Calu3 (cell line): ENCODE measurements around the gene CAPN10. TPM values are rescaled to one million over a fixed set of nuclear protein-coding genes. Genes with fewer than 3 reads are reported as not detected.

Experiments
- BruUV-seq: library from RNA; stranded (reverse); fragments of 400-500 nt; replicated peaks from 2 replicates; lab custom pipeline; 2021; lab: Mats Ljungman, UMichigan
- CTCF ChIA-PET: fragments of 300-600 bp; sonication (Branson Sonifier 250); formaldehyde crosslinking; loops from one replicate; lab custom pipeline; 2022; ENCODE audit warnings: antibody characterized with exemption; lab: Charles Lee
- DNase-seq: peaks from one replicate; pipeline ENCODE4 v3.0.0; 2022
- H3K27ac Mint-ChIP-seq: one replicate; pipeline ENCODE4 v1.8.0; 2022; ENCODE audit warnings: mixed read lengths; ENCODE audit not compliant: unreplicated experiment
- H3K27me3 Mint-ChIP-seq: one replicate; pipeline ENCODE4 v1.8.0; 2022; ENCODE audit warnings: mixed read lengths; ENCODE audit not compliant: unreplicated experiment
- H3K36me3 Mint-ChIP-seq: one replicate; pipeline ENCODE4 v1.8.0; 2022; ENCODE audit warnings: mild to moderate bottlenecking, moderate library complexity, mixed read lengths; ENCODE audit not compliant: insufficient read depth, unreplicated experiment
- H3K4me1 Mint-ChIP-seq: one replicate; pipeline ENCODE4 v1.8.0; 2022; ENCODE audit warnings: mild to moderate bottlenecking, low read depth, mixed read lengths; ENCODE audit not compliant: unreplicated experiment
- H3K4me3 Mint-ChIP-seq: one replicate; pipeline ENCODE4 v1.8.0; 2022; ENCODE audit warnings: mild to moderate bottlenecking, low read depth, moderate library complexity, mixed read lengths; ENCODE audit not compliant: unreplicated experiment
- H3K9me3 Mint-ChIP-seq: one replicate; pipeline ENCODE4 v1.8.0; 2022; ENCODE audit warnings: low read depth, mixed read lengths; ENCODE audit not compliant: unreplicated experiment
- intact Hi-C: fragments of 100-400 bp; cut with micrococcal nuclease; formaldehyde crosslinking; loops from one replicate; pipeline ENCODE4 v1.10.0; 2022; ENCODE audit not compliant: unreplicated experiment
- total RNA-seq: library from RNA; stranded (reverse); gene quantifications from 2 replicates; pipeline ENCODE4 v1.2.3, GENCODE V29; 2022
- TF ChIP-seq, protein P1 (sequence below): fragments of 200-600 bp; IDR thresholded peaks from one replicate; pipeline ENCODE4 v1.8.0; 2022; ENCODE audit warnings: antibody characterized with exemption; ENCODE audit not compliant: unreplicated experiment

Gene CAPN10
- total RNA-seq, 1 experiment from 2014 or later: 49.3 TPM

- no peak overlapping the region for H3K27ac Mint-ChIP-seq
- BruUV-seq: no TSS peak
Measured at GRCh38 chr2:240601061-240601830, 14.7 kb downstream of the CAPN10 start.

GRCh38 chr2:240601831-240602160, 15.3 kb downstream of the CAPN10 start:
- H3K27me3 Mint-ChIP-seq: no peaks in the 10 kb centered on the region
- no peak for DNase-seq
- intact Hi-C loops: loop anchor here (10.0 kb wide), 1 partner anchor 103 kb away; no protein-coding TSS in a partner anchor
- BruUV-seq: no TSS peak
- H3K9me3 Mint-ChIP-seq: no peaks in the 10 kb centered on the region
- TF ChIP-seq, protein P1, sequence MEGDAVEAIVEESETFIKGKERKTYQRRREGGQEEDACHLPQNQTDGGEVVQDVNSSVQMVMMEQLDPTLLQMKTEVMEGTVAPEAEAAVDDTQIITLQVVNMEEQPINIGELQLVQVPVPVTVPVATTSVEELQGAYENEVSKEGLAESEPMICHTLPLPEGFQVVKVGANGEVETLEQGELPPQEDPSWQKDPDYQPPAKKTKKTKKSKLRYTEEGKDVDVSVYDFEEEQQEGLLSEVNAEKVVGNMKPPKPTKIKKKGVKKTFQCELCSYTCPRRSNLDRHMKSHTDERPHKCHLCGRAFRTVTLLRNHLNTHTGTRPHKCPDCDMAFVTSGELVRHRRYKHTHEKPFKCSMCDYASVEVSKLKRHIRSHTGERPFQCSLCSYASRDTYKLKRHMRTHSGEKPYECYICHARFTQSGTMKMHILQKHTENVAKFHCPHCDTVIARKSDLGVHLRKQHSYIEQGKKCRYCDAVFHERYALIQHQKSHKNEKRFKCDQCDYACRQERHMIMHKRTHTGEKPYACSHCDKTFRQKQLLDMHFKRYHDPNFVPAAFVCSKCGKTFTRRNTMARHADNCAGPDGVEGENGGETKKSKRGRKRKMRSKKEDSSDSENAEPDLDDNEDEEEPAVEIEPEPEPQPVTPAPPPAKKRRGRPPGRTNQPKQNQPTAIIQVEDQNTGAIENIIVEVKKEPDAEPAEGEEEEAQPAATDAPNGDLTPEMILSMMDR: no peak
- H3K4me3 Mint-ChIP-seq: no peak overlapping the region
- H3K36me3 Mint-ChIP-seq: peaks cover 32% of the 10 kb centered on the region
- H3K27ac Mint-ChIP-seq: no peak overlapping the region
- CTCF ChIA-PET: interaction anchor here (0.7 kb wide), 1 partner anchor 409 kb away, joined by 5 read pairs; no protein-coding TSS in a partner anchor
- peaks cover 21% of the 10 kb centered on the region for H3K4me1 Mint-ChIP-seq

More at GRCh38 chr2:240601061-240601830, 14.7 kb downstream of the CAPN10 start:
- Mint-ChIP-seq H3K36me3 (peaks cover 26% of the 10 kb centered on the region), H3K27me3 (no peaks in the 10 kb centered on the region), H3K4me3 (no peak overlapping the region), H3K4me1 (peaks cover 15% of the 10 kb centered on the region), H3K9me3 (no peaks in the 10 kb centered on the region)
- CTCF ChIA-PET: no interaction called here
- DNase-seq: no peak
- TF ChIP-seq, protein P1: no peak
- intact Hi-C loops: loop anchor here (10.0 kb wide), 1 partner anchor 104 kb away; no protein-coding TSS in a partner anchor

DNA sequence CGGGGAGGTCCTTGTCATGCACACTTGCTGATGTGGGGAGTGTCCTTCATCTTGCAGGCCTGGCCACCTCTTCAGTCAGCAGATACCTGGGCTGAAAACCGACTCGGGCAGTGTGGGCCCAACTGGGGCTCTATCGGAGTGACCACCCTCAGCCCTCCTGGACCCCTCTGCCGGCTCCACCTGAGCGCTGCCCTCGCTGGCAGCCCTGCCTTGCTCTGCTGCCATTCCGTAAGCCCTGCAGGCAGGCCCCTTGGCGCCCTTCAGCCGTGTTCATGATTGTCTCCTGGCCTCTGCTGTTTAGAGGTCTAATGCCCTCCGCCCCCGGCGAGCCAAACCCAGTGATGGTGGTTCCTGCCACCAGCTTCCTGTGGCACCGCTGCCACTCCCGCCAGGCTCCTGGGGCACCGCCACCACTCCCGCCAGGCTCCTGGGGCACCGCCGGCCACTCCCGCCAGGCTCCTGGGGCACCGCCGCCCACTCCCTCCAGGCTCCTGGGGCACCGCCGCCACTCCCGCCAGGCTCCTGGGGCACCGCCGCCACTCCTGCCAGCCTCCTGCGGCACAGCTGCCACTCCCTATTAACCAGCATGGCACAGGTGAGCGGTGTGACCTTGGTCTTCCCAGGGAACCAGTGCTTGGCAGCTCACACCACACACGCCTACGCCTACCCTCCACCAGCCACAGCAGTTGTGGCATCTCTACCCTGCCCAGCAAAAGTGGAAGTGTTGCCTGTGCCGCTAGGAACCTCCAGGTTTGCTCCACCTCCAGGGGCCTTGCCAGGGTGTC, 15.9 kb downstream of the CAPN10 start:
- no peak overlapping the region for H3K4me3 Mint-ChIP-seq

More for the DNA sequence above, 15.9 kb downstream of the CAPN10 start:
- Mint-ChIP-seq H3K36me3 (peaks cover 33% of the 10 kb centered on the region), H3K4me1 (peaks cover 26% of the 10 kb centered on the region), H3K9me3 (no peaks in the 10 kb centered on the region), H3K27me3 (no peaks in the 10 kb centered on the region), H3K27ac (no peak overlapping the region)
- BruUV-seq: no TSS peak
- intact Hi-C loops: loop anchor here (10.0 kb wide), 1 partner anchor 102 kb away; no protein-coding TSS in a partner anchor
- TF ChIP-seq, protein P1: no peak
- CTCF ChIA-PET: interaction anchor here (0.7 kb wide), 1 partner anchor 410 kb away, joined by 5 read pairs; no protein-coding TSS in a partner anchor
- DNase-seq: no peak
